A673 (cell line): Measurements from ENCODE around the gene MAMSTR. TPM values are rescaled to one million over a fixed set of nuclear protein-coding genes. Genes with fewer than 3 reads are reported as not detected.

ENCODE experiments used
- BruUV-seq: library from RNA; stranded (reverse); fragments of 400-500 nt; replicated peaks from 2 replicates; lab custom pipeline; 2021; lab: Mats Ljungman, UMichigan
- CTCF ChIA-PET: fragments of 300-600 bp; sonication (Branson Sonifier 250); formaldehyde crosslinking; loops from one replicate; lab custom pipeline; 2022; ENCODE audit warnings: antibody characterized with exemption; lab: Charles Lee
- POLR2A ChIA-PET: fragments of 300-600 bp; sonication (Branson Sonifier 250); formaldehyde crosslinking; loops from one replicate; lab custom pipeline; 2022; ENCODE audit warnings: antibody characterized with exemption; ENCODE audit not compliant: low non-redundant PET; lab: Charles Lee
- DNase-seq: peaks from one replicate; pipeline ENCODE4 v3.0.0-alpha.2; 2015; ENCODE audit warnings: low spot score
- H3K27ac ChIP-seq: fragments of 200-600 bp; sonication (generic); 2 replicates; pipeline ENCODE4 v1.5.1; 2016; ENCODE audit warnings: mixed run types, low read depth, mild to moderate bottlenecking, mixed read lengths, antibody characterized with exemption, low read length; ENCODE audit not compliant: poor library complexity, severe bottlenecking
- H3K27me3 ChIP-seq: fragments of 200-600 bp; sonication (generic); replicated peaks from 2 replicates; pipeline ENCODE4 v1.6.1; 2017; ENCODE audit warnings: mixed run types, low read depth, mild to moderate bottlenecking, mixed read lengths, antibody characterized with exemption, low read length; ENCODE audit not compliant: insufficient read depth, poor library complexity
- H3K36me3 ChIP-seq: fragments of 200-600 bp; sonication (generic); 2 replicates; pipeline ENCODE4 v1.6.1; 2016; ENCODE audit warnings: mixed run types, mild to moderate bottlenecking, mixed read lengths, antibody characterized with exemption, low read length; ENCODE audit not compliant: insufficient read depth, poor library complexity, severe bottlenecking
- H3K4me1 ChIP-seq: fragments of 200-600 bp; sonication (generic); 2 replicates; pipeline ENCODE4 v1.6.1; 2017; ENCODE audit warnings: mixed run types, mild to moderate bottlenecking, mixed read lengths, antibody characterized with exemption, low read length; ENCODE audit not compliant: insufficient read depth, poor library complexity, severe bottlenecking
- H3K4me3 ChIP-seq: fragments of 200-600 bp; sonication (generic); 2 replicates; pipeline ENCODE4 v1.5.1; 2016; ENCODE audit warnings: low read depth, mixed run types, mild to moderate bottlenecking, mixed read lengths, low read length; ENCODE audit not compliant: poor library complexity, severe bottlenecking
- H3K9me3 ChIP-seq: fragments of 200-600 bp; sonication (generic); 2 replicates; pipeline ENCODE4 v1.6.1; 2016; ENCODE audit warnings: mixed run types, low read depth, mild to moderate bottlenecking, mixed read lengths, antibody characterized with exemption, low read length; ENCODE audit not compliant: poor library complexity, severe bottlenecking
- EZH2 ChIP-seq: fragments of 200-600 bp; sonication (generic); IDR thresholded peaks from 2 replicates; pipeline ENCODE4 v1.6.1; 2017; ENCODE audit warnings: borderline replicate concordance, low read depth, mild to moderate bottlenecking, mixed read lengths, antibody characterized with exemption, low read length; ENCODE audit not compliant: poor library complexity, severe bottlenecking
- intact Hi-C: fragments of 100-400 bp; cut with micrococcal nuclease; formaldehyde crosslinking; loops from one replicate; pipeline ENCODE4 v1.10.0; 2022; ENCODE audit not compliant: unreplicated experiment
- total RNA-seq: library from RNA; stranded (reverse); gene quantifications from 2 replicates; pipeline ENCODE4 v1.2.3, GENCODE V29; 2021
- TF ChIP-seq, protein P1 (sequence below): fragments of 300-800, 200-600 bp; sonication (generic); conservative IDR thresholded peaks from 2 replicates; pipeline ENCODE4 v1.5.1; 2017; ENCODE audit warnings: low read depth, mild to moderate bottlenecking, antibody characterized with exemption, low read length, moderate library complexity, mixed read lengths

Gene MAMSTR
- total RNA-seq, 1 experiment from 2014 or later: 4.7 TPM

- DNase-seq: no peak
- CTCF ChIA-PET: no interaction called here
- Histone ChIP-seq H3K27ac (no peak overlapping the region), H3K27me3 (no peaks in the 10 kb centered on the region), H3K36me3 (no peaks in the 10 kb centered on the region), H3K4me3 (no peak overlapping the region), H3K4me1 (peaks cover 46% of the 10 kb centered on the region), H3K9me3 (no peaks in the 10 kb centered on the region)
- intact Hi-C loops: no loop called here
- POLR2A ChIA-PET: no interaction called here
- BruUV-seq: no TSS peak
- TF ChIP-seq, protein P1, sequence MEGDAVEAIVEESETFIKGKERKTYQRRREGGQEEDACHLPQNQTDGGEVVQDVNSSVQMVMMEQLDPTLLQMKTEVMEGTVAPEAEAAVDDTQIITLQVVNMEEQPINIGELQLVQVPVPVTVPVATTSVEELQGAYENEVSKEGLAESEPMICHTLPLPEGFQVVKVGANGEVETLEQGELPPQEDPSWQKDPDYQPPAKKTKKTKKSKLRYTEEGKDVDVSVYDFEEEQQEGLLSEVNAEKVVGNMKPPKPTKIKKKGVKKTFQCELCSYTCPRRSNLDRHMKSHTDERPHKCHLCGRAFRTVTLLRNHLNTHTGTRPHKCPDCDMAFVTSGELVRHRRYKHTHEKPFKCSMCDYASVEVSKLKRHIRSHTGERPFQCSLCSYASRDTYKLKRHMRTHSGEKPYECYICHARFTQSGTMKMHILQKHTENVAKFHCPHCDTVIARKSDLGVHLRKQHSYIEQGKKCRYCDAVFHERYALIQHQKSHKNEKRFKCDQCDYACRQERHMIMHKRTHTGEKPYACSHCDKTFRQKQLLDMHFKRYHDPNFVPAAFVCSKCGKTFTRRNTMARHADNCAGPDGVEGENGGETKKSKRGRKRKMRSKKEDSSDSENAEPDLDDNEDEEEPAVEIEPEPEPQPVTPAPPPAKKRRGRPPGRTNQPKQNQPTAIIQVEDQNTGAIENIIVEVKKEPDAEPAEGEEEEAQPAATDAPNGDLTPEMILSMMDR: no peak
- TF ChIP-seq EZH2: no peak
Measured at GRCh38 chr19:48722196-48722708, 2.7 kb upstream of the MAMSTR start.

GRCh38 chr19:48720613-48721296 lies 1.2 kb upstream of the MAMSTR start:
- no peaks in the 10 kb centered on the region for H3K27me3 ChIP-seq
- ChIA-PET POLR2A (no interaction called here), CTCF (no interaction called here)
- no peaks in the 10 kb centered on the region for H3K36me3 ChIP-seq
- TF ChIP-seq, protein P1: no peak
- no peak for TF ChIP-seq EZH2
- peak overlapping the region; percentile 84 for H3K27ac ChIP-seq
- peak overlapping the region; percentile 56 for H3K4me3 ChIP-seq
- no TSS peak for BruUV-seq
- no peaks in the 10 kb centered on the region for H3K9me3 ChIP-seq
- peaks cover 50% of the 10 kb centered on the region for H3K4me1 ChIP-seq
- intact Hi-C loops: no loop called here
- DNase-seq: peak; percentile 100

DNA sequence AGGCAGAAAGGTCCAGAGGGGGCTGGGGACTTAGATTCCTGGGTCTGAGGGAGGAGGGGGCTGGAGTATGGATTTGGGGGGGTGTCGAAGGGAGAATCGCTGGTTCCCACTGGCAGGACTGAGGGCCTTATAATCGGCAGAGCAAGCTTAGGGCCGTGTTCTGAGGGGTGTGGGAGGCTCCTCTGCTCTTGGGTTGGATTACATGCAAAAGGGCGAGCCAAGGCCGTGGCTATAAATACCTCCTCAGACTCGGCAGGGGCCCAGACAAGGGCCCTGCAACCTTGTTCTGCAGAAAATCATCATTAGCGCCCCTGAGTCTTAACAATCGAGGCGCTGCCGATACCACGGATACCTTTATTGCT lies 707 bp upstream of the MAMSTR start:
- Histone ChIP-seq H3K4me1 (peaks cover 51% of the 10 kb centered on the region), H3K27me3 (no peaks in the 10 kb centered on the region), H3K9me3 (no peaks in the 10 kb centered on the region), H3K36me3 (no peaks in the 10 kb centered on the region), H3K4me3 (peak overlapping the region; percentile 56), H3K27ac (peak overlapping the region; percentile 84)
- DNase-seq: no peak
- TF ChIP-seq, protein P1: no peak
- TF ChIP-seq EZH2: no peak
- no TSS peak for BruUV-seq
- ChIA-PET POLR2A (no interaction called here), CTCF (no interaction called here)
- intact Hi-C loops: no loop called here
